SU-DHL-6 (cell line): ENCODE results near the gene SF1.

Experiments used
- H2AFZ ChIP-seq: fragments of 200-600 bp; sonication (generic); 2 replicates; pipeline ENCODE4 v1.6.1; 2014; ENCODE audit warnings: low read depth, mild to moderate bottlenecking, moderate library complexity, mixed read lengths, antibody characterized with exemption, low read length; ENCODE audit not compliant: severe bottlenecking
- H3F3A ChIP-seq: fragments of 200-600 bp; shearing (Covaris generic); 2 replicates; pipeline ENCODE4 v1.6.0; 2016; ENCODE audit warnings: antibody characterized with exemption, mild to moderate bottlenecking; ENCODE audit not compliant: insufficient read depth
- H3K27ac ChIP-seq: fragments of 200-600 bp; sonication (generic); 2 replicates; pipeline ENCODE4 v1.5.1; 2016; ENCODE audit warnings: low read depth, mild to moderate bottlenecking, low read length, moderate library complexity, mixed read lengths
- H3K27me3 ChIP-seq: fragments of 200-600 bp; sonication (generic), shearing (Covaris generic); 2 replicates; pipeline ENCODE4 v1.6.0; 2014; ENCODE audit warnings: mild to moderate bottlenecking, low read length
- H3K36me3 ChIP-seq: fragments of 200-600 bp; sonication (generic); 2 replicates; pipeline ENCODE4 v1.6.1; 2014; ENCODE audit warnings: mild to moderate bottlenecking, low read length, mixed read lengths
- H3K4me2 ChIP-seq: fragments of 300-600, 200-600 bp; shearing (Covaris generic), sonication (generic); 2 replicates; pipeline ENCODE4 v1.6.0; 2014; ENCODE audit warnings: low read length, low read depth, mild to moderate bottlenecking; ENCODE audit not compliant: poor library complexity, severe bottlenecking
- H3K4me3 ChIP-seq: fragments of 200-600 bp; sonication (generic); 2 replicates; pipeline ENCODE4 v1.5.1; 2014; ENCODE audit warnings: antibody characterized with exemption, low read length, mild to moderate bottlenecking, mixed read lengths; ENCODE audit not compliant: insufficient read depth, poor library complexity, severe bottlenecking
- H3K79me2 ChIP-seq: fragments of 200-600 bp; sonication (generic); 2 replicates; pipeline ENCODE4 v1.6.1; 2014; ENCODE audit warnings: mild to moderate bottlenecking, low read length, moderate library complexity; ENCODE audit not compliant: insufficient read depth
- H3K9ac ChIP-seq: fragments of 200-600 bp; sonication (generic); 2 replicates; pipeline ENCODE4 v1.7.0; 2014; ENCODE audit warnings: mild to moderate bottlenecking, low read length
- H3K9me2 ChIP-seq: fragments of 200-600 bp; sonication (generic); replicated peaks from 2 replicates; pipeline ENCODE4 v1.6.1; 2014; ENCODE audit warnings: low read length; ENCODE audit not compliant: insufficient read depth
- H3K9me3 ChIP-seq: fragments of 200-600 bp; sonication (generic); 2 replicates; pipeline ENCODE4 v1.6.1; 2014; ENCODE audit warnings: low read length, mixed read lengths; ENCODE audit not compliant: insufficient read depth
- H4K20me1 ChIP-seq: fragments of 200-600 bp; sonication (generic); 2 replicates; pipeline ENCODE4 v1.6.1; 2014; ENCODE audit warnings: low read depth, mild to moderate bottlenecking, antibody characterized with exemption, low read length, moderate library complexity, mixed read lengths
- CTCF ChIP-seq: fragments of 200-600 bp; sonication (generic); IDR thresholded peaks from one replicate; pipeline ENCODE4 v1.5.1; 2017; ENCODE audit warnings: antibody characterized with exemption, mild to moderate bottlenecking, low read length, moderate library complexity; ENCODE audit not compliant: insufficient read depth, poor library complexity, severe bottlenecking
- EZH2phosphoT487 ChIP-seq: fragments of 200-600 bp; sonication (generic), shearing (Covaris generic); conservative IDR thresholded peaks from 2 replicates; pipeline ENCODE4 v1.6.1; 2018; ENCODE audit warnings: mild to moderate bottlenecking, antibody characterized with exemption, low read length, moderate library complexity, mixed read lengths

The SF1 gene

GRCh38 chr11:64715110-64715509 lies 63.2 kb downstream of the SF1 start:
- TF ChIP-seq EZH2phosphoT487 (no peak), CTCF (no peak)
- no peaks in the 10 kb centered on the region for H3K27me3 ChIP-seq

GRCh38 chr11:64714666-64715065 lies 63.7 kb downstream of the SF1 start:
- Histone ChIP-seq H4K20me1 (no peaks in the 10 kb centered on the region), H2AFZ (no peak overlapping the region), H3K4me2 (no peak overlapping the region), H3K4me3 (no peak overlapping the region), H3K9me2 (no peaks in the 10 kb centered on the region), H3K9me3 (no peaks in the 10 kb centered on the region), H3F3A (no peaks in the 10 kb centered on the region), H3K27ac (no peak overlapping the region), H3K36me3 (no peaks in the 10 kb centered on the region), H3K27me3 (no peaks in the 10 kb centered on the region), H3K79me2 (no peaks in the 10 kb centered on the region), H3K9ac (no peak overlapping the region)
- TF ChIP-seq EZH2phosphoT487 (no peak), CTCF (no peak)

More at GRCh38 chr11:64715110-64715509, 63.2 kb downstream of the SF1 start:
- Histone ChIP-seq H3K9me3 (no peaks in the 10 kb centered on the region), H4K20me1 (no peaks in the 10 kb centered on the region), H2AFZ (no peak overlapping the region), H3K27ac (no peak overlapping the region), H3K4me2 (no peak overlapping the region), H3K4me3 (no peak overlapping the region), H3K36me3 (no peaks in the 10 kb centered on the region), H3K9me2 (no peaks in the 10 kb centered on the region), H3F3A (no peaks in the 10 kb centered on the region), H3K9ac (no peak overlapping the region), H3K79me2 (no peaks in the 10 kb centered on the region)
